A673 (cell line): Measurements from ENCODE around the gene SIRT2.

Experiments
- CTCF ChIP-seq: fragments of 300-800, 200-600 bp; sonication (generic); conservative IDR thresholded peaks from 2 replicates; pipeline ENCODE4 v1.5.1; 2017; ENCODE audit warnings: low read depth, mild to moderate bottlenecking, antibody characterized with exemption, low read length, moderate library complexity, mixed read lengths
- EZH2 ChIP-seq: fragments of 200-600 bp; sonication (generic); IDR thresholded peaks from 2 replicates; pipeline ENCODE4 v1.6.1; 2017; ENCODE audit warnings: borderline replicate concordance, low read depth, mild to moderate bottlenecking, mixed read lengths, antibody characterized with exemption, low read length; ENCODE audit not compliant: poor library complexity, severe bottlenecking

GRCh38 chr19:38877781-38878574 lies 21.4 kb downstream of the SIRT2 start, which contains the start of gene RINL:
- no peak for TF ChIP-seq CTCF
- no peak for TF ChIP-seq EZH2
